HG03460 (cell line): ENCODE measurements around the gene GALNT9.
"Not testable (repeated sequence)": the region's sequence is repeated elsewhere in the genome, so short reads cannot be mapped to it uniquely, and the experiment has no call there.

Source experiments
- ATAC-seq: cut with Tn5 transposase; IDR thresholded peaks from one replicate; pipeline ENCODE4 v1.9.1; 2021; ENCODE audit not compliant: unreplicated experiment

The GALNT9 gene

DNA sequence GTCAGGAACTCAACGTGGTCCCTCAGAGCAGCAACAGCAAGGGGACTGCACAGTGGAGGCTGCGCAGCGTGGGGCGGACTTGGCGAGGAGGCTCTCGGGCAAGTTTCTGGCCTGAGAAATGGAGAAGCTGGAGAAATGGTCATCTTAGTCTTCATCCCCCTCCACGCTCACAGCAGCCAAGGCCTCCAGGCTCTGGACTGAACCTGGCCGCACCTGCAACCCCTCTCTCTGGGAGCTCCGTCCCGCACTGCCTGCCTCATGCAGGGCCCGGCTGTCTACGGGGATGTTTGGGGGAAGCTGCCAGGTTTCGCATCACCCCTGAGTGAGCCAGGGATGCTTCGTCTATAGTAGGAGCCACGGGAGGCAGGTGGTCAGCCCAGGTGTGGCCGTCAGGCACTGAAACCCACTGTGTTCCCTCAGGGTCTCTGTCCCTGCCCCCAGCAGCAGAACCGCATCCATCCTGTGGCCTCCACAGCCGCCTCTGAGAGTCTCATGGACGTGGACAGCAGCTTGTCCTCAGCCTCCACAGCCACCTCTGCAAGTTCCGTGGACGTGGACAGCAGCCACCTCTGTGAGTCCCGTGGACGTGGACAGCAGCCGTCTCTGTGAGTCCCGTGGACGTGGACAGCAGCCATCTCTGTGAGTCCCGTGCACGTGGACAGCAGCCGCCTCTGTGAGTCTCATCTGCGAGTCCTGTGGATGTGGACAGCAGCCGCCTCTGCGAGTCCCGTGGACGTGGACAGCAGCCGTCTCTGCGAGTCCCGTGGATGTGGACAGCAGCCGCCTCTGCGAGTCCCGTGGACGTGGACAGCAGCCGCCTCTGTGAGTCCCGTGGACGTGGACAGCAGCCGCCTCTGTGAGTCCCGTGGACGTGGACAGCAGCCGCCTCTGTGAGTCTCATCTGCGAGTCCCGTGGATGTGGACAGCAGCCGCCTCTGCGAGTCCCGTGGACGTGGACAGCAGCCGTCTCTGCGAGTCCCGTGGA lies 29.1 kb upstream of the GALNT9 start:
- ATAC-seq = not testable (repeated sequence)

DNA sequence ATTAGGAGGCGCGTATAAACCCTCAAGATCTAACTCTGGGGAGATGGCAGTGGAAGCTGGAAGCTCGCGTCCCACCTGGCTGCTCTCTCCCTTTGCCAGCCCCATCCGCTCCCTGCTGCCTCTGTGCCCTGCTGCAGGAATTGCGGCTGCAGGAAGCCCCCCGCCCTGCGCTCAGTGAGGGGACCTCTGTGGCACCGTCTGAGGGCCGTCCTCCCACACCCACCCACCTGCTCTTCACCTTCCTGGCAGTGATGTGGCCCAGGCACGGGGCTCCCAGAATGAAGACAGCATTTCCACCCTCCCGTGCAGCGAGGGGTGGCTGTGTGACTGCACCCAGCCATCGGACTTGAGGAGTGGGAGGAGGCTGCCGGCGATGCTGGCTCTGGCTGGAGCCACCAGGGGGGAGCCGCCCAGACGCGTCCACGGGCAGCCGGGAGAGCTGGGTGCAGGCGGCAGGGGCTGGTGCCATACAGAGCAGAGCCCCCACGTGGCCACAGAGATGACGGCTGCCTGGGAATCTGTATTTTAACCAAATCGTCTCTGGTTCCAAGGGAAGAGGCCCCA lies 28.3 kb upstream of the GALNT9 start:
- ATAC-seq = no peak

DNA sequence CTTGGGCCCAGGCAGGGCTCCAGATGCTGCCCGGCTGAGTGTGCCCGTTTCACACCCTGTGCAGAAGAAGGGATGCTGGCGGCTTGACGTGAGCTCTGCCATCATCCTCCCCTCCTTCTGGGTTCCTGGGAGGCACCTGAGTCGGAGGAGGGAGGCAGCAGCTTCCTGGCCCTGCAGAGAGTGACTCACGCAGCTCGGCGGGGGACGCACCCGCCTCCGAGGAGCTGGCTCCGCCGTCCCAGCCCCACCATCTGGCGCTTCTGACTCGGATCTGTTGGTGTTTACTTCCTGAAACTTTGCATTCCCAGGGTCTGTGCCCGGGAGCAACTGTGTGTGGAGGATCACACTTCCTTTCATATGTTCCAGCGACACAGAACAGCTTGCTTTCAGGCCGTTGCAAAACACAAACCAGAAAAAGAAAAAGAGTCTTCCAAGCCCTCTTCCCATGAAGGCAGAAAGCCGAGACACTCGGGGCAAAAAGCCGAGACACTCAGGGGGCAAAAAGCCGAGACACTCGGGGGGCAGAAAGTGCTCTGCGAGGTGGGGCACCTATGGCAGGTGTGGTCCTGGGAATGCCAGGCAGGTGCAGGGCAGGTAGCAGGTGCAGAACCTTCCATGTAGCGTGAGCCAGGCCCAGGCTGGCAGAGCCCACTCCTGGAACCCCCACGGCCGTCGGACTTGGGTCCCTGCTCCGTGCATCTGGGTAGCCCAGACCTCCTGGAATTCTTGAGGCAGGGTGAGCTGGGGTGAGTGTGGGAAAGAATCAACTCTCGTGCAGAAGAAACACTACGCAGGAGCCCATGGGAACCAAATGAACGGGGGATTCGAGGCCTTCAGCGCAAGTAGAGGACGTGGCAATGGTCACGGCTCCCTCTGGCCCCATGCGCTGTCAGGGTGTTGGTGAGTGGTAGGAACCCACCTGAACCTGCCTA lies 27.6 kb upstream of the GALNT9 start:
- no peak for ATAC-seq

DNA sequence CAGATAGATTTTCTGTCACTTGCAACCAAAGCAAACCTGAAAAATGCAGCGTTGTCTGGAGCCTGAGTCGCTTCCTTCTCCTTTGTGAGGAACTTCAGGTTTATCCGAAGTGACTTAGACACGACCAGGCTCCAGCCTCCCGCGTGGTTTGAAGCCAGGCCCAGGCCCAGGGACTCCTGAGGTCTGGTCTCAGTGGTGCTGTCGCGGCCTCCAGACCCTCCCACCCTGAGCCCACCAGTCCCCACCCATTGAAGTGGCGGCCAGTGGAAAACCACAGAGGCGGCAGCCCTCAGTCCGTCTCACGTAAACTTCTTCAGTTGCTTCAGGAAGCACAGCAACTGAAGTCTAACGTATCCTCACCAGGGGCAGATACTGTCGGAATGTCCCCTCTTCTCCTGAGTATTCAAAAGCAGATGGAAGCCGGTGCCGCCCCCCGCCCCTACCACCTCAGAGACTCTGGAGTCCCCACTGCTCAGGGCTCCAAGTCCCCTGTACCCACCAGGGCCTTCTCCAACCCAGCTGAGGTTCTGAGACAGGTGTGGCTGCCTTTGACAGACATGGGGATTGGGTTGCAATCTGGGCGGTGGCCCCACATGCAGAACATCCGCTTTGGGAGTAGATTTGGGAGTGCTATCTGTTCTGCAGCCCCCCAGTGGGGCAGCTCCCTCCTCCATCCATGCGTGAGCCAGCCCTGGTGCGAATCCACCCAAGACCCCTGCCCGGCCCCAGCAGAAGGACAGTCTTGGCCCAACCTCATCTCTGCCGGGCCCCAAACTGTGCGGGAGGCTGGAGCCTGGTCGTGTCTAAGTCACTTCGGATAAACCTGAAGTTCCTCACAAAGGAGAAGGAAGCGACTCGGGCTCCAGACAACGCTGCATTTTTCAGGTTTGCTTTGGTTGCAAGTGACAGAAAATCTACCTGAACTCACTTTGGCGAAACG lies 26.6 kb upstream of the GALNT9 start:
- ATAC-seq = no peak

DNA sequence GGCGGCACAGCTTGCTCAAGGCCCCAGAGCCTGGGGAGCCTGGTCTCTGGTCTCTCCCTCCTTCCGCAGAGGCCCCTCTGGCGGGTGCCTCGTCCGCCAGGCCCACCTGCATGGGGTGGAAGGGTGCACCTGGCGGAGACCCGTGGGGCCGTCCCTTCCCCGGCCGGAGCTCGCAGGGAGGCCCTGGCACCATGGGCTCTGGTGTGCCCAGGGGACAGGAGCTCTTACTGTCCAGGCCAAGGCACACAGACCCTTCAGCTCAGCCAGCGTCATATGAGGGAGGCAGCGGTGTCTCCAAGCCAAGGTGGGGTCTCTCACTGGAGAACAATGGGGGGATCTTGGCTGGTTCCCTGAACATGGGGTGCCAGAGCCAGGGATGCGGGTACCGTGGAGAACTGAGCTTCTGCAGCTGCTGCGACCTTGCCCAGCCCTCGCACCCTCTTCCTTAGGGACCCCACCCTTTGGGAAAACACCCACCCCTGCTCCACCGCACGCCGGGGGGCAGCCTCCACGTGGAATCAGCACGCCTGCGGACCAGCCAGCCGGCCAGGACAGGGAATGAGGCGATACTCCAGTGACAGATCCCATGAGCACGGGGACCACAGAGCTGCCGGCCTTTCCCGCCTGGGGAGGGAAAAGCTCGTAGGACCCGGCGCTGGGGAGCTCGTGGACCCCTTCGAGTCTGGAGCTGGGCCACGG lies 25.7 kb upstream of the GALNT9 start:
- no peak for ATAC-seq

DNA sequence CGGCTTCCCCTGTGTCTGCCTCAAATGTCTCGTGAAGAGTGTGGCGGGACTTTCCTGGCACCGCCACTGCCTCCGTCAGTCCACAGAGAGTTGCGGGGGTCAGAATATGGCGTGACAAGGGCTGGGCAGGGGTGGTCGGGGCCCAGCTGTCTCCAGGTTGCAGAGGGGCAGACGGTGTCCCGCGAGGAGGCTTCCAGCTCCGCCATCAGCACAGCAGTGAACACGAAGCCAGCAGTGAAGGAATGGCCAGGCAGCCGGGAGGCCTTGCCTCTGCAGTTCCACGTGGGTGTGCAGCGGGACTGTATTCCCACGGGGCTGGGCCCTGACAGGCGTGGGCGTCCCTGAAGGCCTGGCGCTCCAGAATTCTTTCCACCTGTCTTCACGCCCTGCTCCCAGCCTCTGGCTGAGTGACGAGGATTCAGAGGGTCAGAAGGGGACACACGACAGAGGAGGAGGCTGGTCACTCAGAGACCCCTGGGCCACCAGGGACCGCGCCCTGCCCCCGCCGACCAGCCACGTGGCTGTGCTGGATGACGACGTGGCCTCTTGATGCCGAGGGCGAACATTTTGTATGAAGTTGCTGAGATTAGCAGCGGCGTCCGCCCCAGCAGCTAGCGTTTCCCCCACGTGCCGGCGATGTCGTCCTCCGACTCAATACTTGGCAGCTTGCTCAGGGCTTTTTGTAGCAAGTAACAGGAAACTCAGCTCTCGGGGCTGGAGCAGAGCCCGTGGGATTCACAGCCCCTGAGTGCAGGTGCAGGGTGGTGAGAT lies 25.0 kb upstream of the GALNT9 start:
- ATAC-seq = no peak

DNA sequence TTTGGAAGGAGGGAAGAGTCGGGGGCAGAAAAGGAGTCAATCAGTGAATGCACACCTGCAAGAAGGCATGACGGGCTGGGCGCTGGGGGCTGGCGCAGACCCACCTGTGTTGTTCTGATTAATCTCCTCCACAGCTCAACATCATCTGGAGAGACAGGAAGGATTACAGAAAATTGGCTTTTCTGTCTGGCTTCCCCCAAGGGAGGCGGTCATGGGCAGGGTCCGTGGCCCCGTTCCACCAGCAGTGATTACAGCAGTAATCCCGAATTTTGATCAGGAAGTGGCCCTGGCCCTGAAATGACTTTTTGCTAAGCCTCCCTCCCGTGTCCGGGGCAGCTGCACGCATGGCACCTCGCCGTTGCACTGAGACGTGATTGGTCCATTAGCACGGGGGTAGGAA lies 24.4 kb upstream of the GALNT9 start:
- no peak for ATAC-seq

DNA sequence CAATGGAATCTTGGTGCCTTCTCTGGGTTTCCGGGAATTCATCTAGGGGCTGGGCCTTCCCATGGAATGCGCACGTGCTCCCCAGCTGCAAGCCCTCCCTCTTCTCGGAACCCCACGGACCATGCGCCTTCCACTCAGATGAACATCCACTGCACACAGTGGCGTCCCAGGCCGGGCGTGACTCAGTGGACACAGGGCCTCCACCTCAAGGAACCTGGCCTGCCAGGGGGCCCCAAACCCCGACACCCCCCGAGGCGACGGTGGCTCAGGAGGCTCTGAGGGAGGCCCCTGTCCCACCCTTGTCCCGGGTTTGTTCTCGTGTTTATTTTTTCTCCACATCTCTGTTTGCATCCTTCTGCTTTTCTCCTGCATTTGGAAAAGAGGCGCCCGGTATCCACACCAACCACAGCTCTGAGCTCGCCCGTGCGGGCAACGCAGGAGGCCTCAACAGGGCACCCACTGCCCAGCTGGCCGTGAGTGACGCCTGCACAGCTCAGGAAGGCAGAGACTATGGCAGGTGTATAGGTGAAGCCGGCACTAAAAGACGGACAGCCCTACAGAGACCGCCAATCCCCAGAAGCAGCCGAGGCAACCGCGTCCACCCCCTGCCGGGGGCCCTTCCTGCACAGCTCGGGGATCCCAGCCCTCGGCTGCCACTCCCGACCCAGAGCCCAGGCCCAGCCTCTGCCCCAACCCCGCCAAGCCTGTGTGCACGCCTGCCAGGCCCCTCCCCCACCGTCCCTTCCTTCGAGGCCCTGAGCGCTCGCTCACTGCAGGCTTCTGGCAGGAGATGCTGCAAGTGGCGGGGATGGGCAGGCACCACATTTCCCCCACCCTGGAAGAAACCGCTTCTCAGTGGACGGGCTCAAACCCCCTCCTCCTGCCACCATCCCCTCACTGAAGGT lies 23.8 kb upstream of the GALNT9 start:
- ATAC-seq = no peak

DNA sequence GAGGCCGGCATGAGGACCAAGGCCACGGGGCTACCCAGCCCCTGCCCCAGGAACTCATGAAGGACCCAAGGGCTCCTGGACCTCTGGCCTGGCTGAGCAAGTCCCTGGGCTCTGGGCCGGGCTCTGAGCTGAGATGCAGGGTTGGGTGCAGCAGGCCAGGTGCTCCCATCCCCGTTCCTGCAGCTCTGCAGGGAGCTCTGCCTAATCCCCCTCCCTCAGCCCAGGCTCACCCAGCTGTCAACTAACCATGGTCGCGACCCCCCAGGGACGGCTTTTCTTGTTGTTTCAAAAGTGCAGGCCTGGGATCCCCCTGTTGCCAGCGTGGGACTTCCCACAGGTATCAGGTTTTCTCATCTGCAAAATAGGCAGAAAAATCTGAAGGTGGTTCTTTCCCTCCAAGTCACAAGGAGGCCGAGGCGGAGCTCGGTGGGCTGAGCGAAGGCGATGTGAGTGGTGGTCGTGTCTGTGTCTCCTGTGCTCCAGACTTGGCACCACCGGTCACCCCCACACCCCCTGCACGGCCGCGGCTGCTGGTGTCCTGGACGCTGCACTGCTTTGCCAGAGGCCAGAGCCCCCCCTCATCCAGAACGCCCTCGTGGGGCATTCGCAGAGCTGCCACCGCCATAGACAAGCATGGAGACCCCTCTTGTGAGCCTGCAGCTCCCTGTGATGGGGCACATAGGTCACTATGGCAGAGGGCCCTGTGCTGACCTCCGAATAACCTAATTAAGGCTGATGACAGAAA lies 22.5 kb upstream of the GALNT9 start:
- no peak for ATAC-seq

DNA sequence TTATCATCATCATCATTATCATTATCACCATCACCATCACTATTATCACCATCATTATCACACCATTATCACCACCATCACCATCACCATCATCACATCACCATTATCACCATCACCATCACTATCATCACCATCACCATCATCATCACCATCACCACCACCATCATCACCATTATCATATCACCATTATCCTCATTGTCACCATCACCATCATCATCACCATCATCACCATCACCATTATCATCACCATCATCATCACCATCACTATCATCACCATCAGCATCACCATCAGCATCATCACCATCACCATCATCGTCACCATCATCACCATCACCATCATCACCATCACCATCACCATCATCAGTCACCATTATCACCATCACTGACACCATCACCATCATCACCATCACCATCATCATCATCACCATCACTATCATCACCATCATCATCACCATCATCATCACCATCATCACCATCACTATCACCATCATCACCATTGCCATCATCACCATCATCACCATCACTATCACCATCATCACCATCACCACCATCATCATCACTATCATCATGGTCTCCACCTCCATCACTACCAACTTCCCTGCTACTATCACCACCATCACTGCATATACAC lies 20.2 kb upstream of the GALNT9 start:
- ATAC-seq = no peak

DNA sequence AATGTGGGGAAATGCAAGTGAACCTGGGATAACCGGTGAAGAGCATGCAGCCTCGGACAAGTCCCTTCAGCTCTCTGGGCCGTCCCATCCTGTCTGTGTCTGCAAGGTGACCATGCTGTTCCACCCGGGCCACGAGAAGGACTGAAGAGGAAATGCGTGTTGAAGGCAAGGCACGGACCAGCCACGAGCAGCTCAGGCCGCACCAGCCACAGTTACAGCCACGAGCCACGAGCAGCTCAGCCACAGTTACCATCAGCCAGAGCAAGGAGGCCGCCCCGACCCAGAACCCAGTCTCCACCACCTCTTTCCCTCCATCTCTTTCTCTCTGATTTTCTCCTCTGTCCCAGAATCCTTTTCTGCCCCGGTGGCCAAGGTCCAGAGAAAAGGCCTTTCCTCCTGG lies 18.8 kb upstream of the GALNT9 start:
- ATAC-seq = no peak

DNA sequence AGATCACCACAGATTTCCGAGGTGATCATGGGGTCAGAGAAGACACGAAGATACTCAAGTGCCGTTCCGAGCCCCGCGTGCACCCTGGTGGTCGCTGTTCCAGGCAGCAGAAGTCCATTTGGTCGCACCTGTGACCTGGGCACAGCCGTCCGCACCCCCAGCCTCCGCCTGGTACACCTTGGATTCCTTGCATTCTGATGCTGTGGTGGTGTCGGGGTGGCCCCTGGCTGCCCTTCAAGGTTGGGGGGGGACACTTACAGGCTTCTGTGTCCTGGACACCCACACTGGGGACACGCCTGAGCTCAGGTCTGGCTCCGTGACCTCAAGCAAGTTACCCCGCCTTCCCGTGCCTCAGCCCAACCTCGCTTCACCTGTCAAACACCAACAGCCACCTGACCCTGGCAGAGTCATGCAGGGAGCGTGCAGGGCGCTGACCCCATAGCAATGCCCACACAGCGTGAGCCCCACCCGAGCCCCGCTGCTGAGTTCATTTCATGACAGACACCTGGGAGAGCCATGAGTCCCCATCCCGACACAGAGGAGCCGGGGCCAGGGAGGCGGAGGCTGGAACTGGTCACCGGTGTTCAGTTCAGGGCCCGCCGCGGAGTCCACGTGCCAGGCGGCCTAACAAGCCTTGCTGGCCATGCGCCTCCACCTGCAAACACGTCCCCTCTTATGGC lies 17.9 kb upstream of the GALNT9 start:
- ATAC-seq = no peak

DNA sequence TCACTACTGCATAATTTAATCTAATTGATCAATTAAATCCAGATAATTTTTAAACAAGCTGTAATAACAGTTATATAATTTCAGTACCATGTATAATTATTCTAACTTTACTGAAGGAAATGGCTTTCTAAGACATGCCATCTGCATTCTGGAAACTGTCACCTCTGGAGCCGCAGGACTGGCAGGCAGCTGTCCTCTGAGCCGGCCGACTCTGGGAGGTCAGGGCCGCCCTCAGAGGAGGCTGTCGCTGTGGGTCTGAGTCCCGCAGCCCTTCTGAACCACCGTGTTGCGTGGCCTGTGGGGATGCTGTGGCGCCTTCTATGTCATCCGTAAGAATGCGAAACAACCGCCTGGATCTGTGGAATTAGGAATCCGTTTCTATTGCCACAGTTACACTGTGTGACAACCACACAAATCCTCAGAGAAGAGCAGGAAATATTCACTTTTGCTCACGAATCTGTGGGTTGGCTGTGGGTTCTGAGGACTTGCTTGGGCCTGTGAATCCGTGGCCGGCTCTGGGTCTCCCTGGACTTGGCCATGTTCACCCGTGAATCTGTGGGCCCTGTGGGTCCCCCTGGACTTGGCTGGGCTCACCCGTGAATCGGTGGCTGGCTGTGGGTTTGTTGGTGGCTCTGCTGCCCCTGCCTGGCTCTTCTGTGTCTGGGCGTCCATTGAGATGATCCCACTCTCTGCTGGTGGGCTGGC lies 17.2 kb upstream of the GALNT9 start:
- no peak for ATAC-seq

DNA sequence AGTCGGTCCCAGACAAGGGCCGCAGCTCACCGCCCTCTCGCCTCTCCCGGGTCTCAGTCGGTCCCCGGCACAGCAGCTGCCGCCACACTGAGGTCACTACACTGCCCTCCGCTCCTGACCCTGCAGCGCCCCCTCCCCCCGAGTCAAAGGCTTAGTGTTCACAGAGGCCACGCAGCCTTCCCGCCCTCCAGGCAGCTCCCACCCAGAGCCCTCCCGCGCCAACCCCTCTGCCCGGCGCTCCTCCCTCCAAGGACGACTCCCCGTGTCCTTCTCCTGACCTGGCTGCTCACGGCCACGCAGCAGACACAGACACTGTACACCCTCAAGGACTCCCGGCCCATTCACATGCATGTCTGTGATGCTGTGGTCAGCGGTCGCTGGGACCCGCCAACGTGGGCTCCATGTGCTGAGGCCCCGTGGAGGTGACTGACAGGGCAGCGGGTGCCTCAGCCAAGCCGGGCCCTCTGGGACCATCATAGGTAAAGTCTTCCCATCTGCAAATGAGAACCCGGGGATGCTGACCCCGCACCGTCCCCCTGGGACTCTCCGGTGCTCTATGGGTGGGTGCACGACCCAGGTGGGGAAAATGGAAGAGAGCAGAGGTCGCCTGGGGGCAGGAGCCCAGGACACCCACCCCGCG lies 16.3 kb upstream of the GALNT9 start:
- ATAC-seq = no peak

DNA sequence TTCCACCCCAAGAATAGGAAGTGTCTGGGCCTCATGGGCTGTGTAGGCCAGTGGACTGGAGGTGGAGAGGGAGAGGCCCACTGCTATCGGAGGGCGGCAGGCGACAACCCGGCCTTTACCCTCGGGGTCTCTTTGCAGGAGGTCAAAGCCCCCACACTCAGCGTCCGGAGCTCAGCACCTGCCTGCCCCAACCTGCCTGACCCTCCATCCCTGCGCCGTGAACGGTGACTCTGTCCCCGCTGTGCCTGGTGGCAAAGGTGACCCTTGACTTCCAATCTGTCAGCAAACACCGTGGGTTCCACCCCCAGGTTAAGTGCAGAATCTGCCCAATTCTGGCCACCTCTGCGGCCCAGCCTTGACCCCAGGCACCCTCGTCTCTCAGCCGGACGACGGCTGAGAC lies 15.7 kb upstream of the GALNT9 start:
- no peak for ATAC-seq
